ENCODE data around the gene AGFG2. TPM values are rescaled to one million over a fixed set of nuclear protein-coding genes. Genes with fewer than 3 reads are reported as not detected.
A peak's percentile ranks its signal among the peaks of the same experiment; 100 is the strongest.

AGFG2 gene
- total and polyA plus RNA-seq, 10 of the 15 experiments (the other 5 are each of a cell fraction or from before 2014, with no cell fraction given): 0.90 to 71.5 (median 25.4) TPM

GRCh38 chr7:100546129-100546925 lies 7.3 kb downstream of the AGFG2 start (continued):
- TF ChIP-seq SKIL (IDR thresholded peaks at IDR 0.05; ENCODE audit: low read depth, poor library complexity, severe bottlenecking) (peak; percentile 79), PKNOX1 (IDR thresholded peaks at IDR 0.05) (peak; percentile 34), WRNIP1 (IDR thresholded peaks at IDR 0.05; ENCODE audit: borderline replicate concordance, low read depth, low read length) (no peak), TBL1XR1 (IDR thresholded peaks at IDR 0.05; ENCODE audit: low read depth, low read length) (no peak), BCL11A (IDR thresholded peaks at IDR 0.05; ENCODE audit: low read depth, low read length) (no peak), ATF2 (IDR thresholded peaks at IDR 0.05; ENCODE audit: low read length) (no peak), POLR2A (IDR thresholded peaks at IDR 0.05; ENCODE audit: low read depth, low read length) (peak; percentile 42; the same call in 1 of the 2 replicates), MAX (IDR thresholded peaks at IDR 0.05; ENCODE audit: low read depth, low read length) (no peak), CUX1 (IDR thresholded peaks at IDR 0.05; ENCODE audit: insufficient replicate concordance, low read depth, low read length) (no peak), RAD21 (IDR thresholded peaks at IDR 0.05; ENCODE audit: insufficient read depth, low read depth, low read length) (no peak), ZBTB40 (IDR thresholded peaks at IDR 0.05; ENCODE audit: borderline replicate concordance) (no peak), ZNF622 (IDR thresholded peaks at IDR 0.05) (no peak)

Measured in GM12878 (cell line).